ENCODE results near the gene EIF2S3.
"Not testable (repeated sequence)": the region's sequence is repeated elsewhere in the genome, so short reads cannot be mapped to it uniquely, and the experiment has no call there.

Gene EIF2S3

GRCh38 chrX:24050522-24051318 is 4.0 kb upstream of the EIF2S3 start:
- DNase-seq: not testable (repeated sequence)

GRCh38 chrX:24055043-24055356 is 244 bp downstream of the EIF2S3 start:
- no peak for DNase-seq

- no peak for DNase-seq
Measured at GRCh38 chrX:24063488-24063887, 8.7 kb downstream of the EIF2S3 start.

GRCh38 chrX:24069877-24070276 is 15.1 kb downstream of the EIF2S3 start:
- DNase-seq: no peak

- no peak for DNase-seq
Measured at GRCh38 chrX:24079411-24079810, 24.7 kb downstream of the EIF2S3 start.

GRCh38 chrX:24080245-24080644 is 25.5 kb downstream of the EIF2S3 start:
- not testable (repeated sequence) for DNase-seq

GRCh38 chrX:24080704-24081103 is 25.9 kb downstream of the EIF2S3 start:
- DNase-seq: no peak

GRCh38 chrX:24081661-24082154 is 27.0 kb downstream of the EIF2S3 start:
- DNase-seq: peak; percentile 28

- DNase-seq: no peak
Measured at GRCh38 chrX:24082447-24082846, 27.7 kb downstream of the EIF2S3 start.

GRCh38 chrX:24085101-24085500 is 30.3 kb downstream of the EIF2S3 start:
- DNase-seq: no peak

- no peak for DNase-seq
Measured at GRCh38 chrX:24090300-24091200, 35.8 kb downstream of the EIF2S3 start.

- no peak for DNase-seq
Measured at GRCh38 chrX:24093746-24094145, 39.0 kb downstream of the EIF2S3 start.

- no peak for DNase-seq
Measured at GRCh38 chrX:24097741-24098260, 43.0 kb downstream of the EIF2S3 start.

- DNase-seq: no peak
Measured at GRCh38 chrX:24098932-24099331, 44.2 kb downstream of the EIF2S3 start.

- no peak for DNase-seq
Measured at GRCh38 chrX:24099394-24099793, 44.6 kb downstream of the EIF2S3 start.

GRCh38 chrX:24100713-24101112 is 46.0 kb downstream of the EIF2S3 start:
- DNase-seq: no peak

- no peak for DNase-seq
Measured at GRCh38 chrX:24110069-24110468, 55.3 kb downstream of the EIF2S3 start.

GRCh38 chrX:24113181-24113580 is 58.4 kb downstream of the EIF2S3 start:
- DNase-seq: no peak

- no peak for DNase-seq
Measured at GRCh38 chrX:24117258-24117657, 62.5 kb downstream of the EIF2S3 start.

- no peak for DNase-seq
Measured at GRCh38 chrX:24124244-24124799, 69.6 kb downstream of the EIF2S3 start.

GRCh38 chrX:24125028-24125612 is 70.4 kb downstream of the EIF2S3 start:
- DNase-seq: no peak

Measured in retina (tissue), 1 donor.